ENCODE data around the gene TPH2. TPM values are rescaled to one million over a fixed set of nuclear protein-coding genes. Genes with fewer than 3 reads are reported as not detected.

TPH2 gene
- polyA plus RNA-seq, 1 donor (not counting 4 experiments of a cell fraction or from before 2014, with no cell fraction given): not detected

GRCh38 chr12:72033991-72034390, 95.3 kb downstream of the TPH2 start:
- dilution Hi-C loops (cut with MboI; ENCODE audit: extremely low pct_ligation_motif_present, low sequenced_read_pairs): no loop called here
- FAIRE-seq: no peak

GRCh38 chr12:72035625-72036024, 97.0 kb downstream of the TPH2 start:
- no peak overlapping the region for H3K27ac ChIP-seq (ENCODE audit: control insufficient read depth, insufficient read depth, low read length)
- no peak overlapping the region for H2AFZ ChIP-seq (ENCODE audit: control insufficient read depth, low read length)
- no peaks in the 10 kb centered on the region for H3K4me1 ChIP-seq (ENCODE audit: control insufficient read depth, extremely low read depth, insufficient read depth, low read length)
- H3K36me3 ChIP-seq (ENCODE audit: control insufficient read depth in 2 of 2, extremely low read depth in 1 of 2, insufficient read depth in 2 of 2, low read length in 2 of 2): no peaks in the 10 kb centered on the region
- no peak for FAIRE-seq
- dilution Hi-C loops (cut with MboI; ENCODE audit: extremely low pct_ligation_motif_present, low sequenced_read_pairs): no loop called here
- H3K4me2 ChIP-seq (ENCODE audit: control insufficient read depth, extremely low read depth, insufficient read depth, low read depth, low read length): no peak overlapping the region
- H3K27me3 ChIP-seq (ENCODE audit: control insufficient read depth, extremely low read depth, insufficient read depth, low read length): peaks cover 3% of the 10 kb centered on the region
- H3K9me3 ChIP-seq (ENCODE audit: control insufficient read depth, low read depth, low read length): no peaks in the 10 kb centered on the region
- H3K9me1 ChIP-seq (ENCODE audit: control insufficient read depth, extremely low read depth, insufficient read depth, low read length): no peaks in the 10 kb centered on the region
- H3K4me3 ChIP-seq (ENCODE audit: control insufficient read depth in 2 of 3, extremely low read depth in 1 of 3, insufficient read depth in 2 of 3, low read depth in 1 of 3, low read length in 3 of 3): no peak overlapping the region
- no peak for TF ChIP-seq EZH2 (IDR thresholded peaks at IDR 0.05; ENCODE audit: low read length)
- TF ChIP-seq CTCF (optimal IDR thresholded peaks at IDR 0.05 in 1 of 3, IDR thresholded peaks at IDR 0.05 in 1 of 3, conservative IDR thresholded peaks at IDR 0.05 in 1 of 3; ENCODE audit: extremely low read depth in 1 of 3, insufficient read depth in 2 of 3, low read length in 3 of 3): no peak
- no peak for DNase-seq (ENCODE audit: low read depth, low spot score)
- no peaks in the 10 kb centered on the region for H3K79me2 ChIP-seq (ENCODE audit: control insufficient read depth, insufficient read depth, low read length)
- H4K20me1 ChIP-seq (ENCODE audit: control insufficient read depth, extremely low read depth, insufficient read depth, low read length): no peaks in the 10 kb centered on the region
- no peak overlapping the region for H3K9ac ChIP-seq (ENCODE audit: control insufficient read depth, extremely low read depth, insufficient read depth, low read length)

More at GRCh38 chr12:72033991-72034390, 95.3 kb downstream of the TPH2 start:
- no peak overlapping the region for H3K9ac ChIP-seq (ENCODE audit: control insufficient read depth, extremely low read depth, insufficient read depth, low read length)
- H3K4me1 ChIP-seq (ENCODE audit: control insufficient read depth, extremely low read depth, insufficient read depth, low read length): no peaks in the 10 kb centered on the region
- H3K27me3 ChIP-seq (ENCODE audit: control insufficient read depth, extremely low read depth, insufficient read depth, low read length): peaks cover 3% of the 10 kb centered on the region
- H3K36me3 ChIP-seq (ENCODE audit: control insufficient read depth in 2 of 2, extremely low read depth in 1 of 2, insufficient read depth in 2 of 2, low read length in 2 of 2): no peaks in the 10 kb centered on the region
- no peak overlapping the region for H3K27ac ChIP-seq (ENCODE audit: control insufficient read depth, insufficient read depth, low read length)
- no peak for TF ChIP-seq CTCF (optimal IDR thresholded peaks at IDR 0.05 in 1 of 3, IDR thresholded peaks at IDR 0.05 in 1 of 3, conservative IDR thresholded peaks at IDR 0.05 in 1 of 3; ENCODE audit: extremely low read depth in 1 of 3, insufficient read depth in 2 of 3, low read length in 3 of 3)
- no peak for TF ChIP-seq EZH2 (IDR thresholded peaks at IDR 0.05; ENCODE audit: low read length)
- no peaks in the 10 kb centered on the region for H4K20me1 ChIP-seq (ENCODE audit: control insufficient read depth, extremely low read depth, insufficient read depth, low read length)
- no peak overlapping the region for H2AFZ ChIP-seq (ENCODE audit: control insufficient read depth, low read length)
- no peak for DNase-seq (ENCODE audit: low read depth, low spot score)
- no peak overlapping the region for H3K4me2 ChIP-seq (ENCODE audit: control insufficient read depth, extremely low read depth, insufficient read depth, low read depth, low read length)
- H3K4me3 ChIP-seq (ENCODE audit: control insufficient read depth in 2 of 3, extremely low read depth in 1 of 3, insufficient read depth in 2 of 3, low read depth in 1 of 3, low read length in 3 of 3): no peak overlapping the region
- H3K9me1 ChIP-seq (ENCODE audit: control insufficient read depth, extremely low read depth, insufficient read depth, low read length): no peaks in the 10 kb centered on the region
- H3K9me3 ChIP-seq (ENCODE audit: control insufficient read depth, low read depth, low read length): no peaks in the 10 kb centered on the region
- no peaks in the 10 kb centered on the region for H3K79me2 ChIP-seq (ENCODE audit: control insufficient read depth, insufficient read depth, low read length)

Measured in keratinocyte (primary cell).